BLaER1 (cell line): Measurements from ENCODE around the gene SLU7.

Source experiments
- H3K27ac ChIP-seq: shearing (Covaris generic); formaldehyde crosslinking; 2 replicates; pipeline ENCODE4 v1.8.1; 2022
- H3K27me3 ChIP-seq: shearing (Covaris generic); formaldehyde crosslinking; 2 replicates; pipeline ENCODE4 v1.8.1; 2022
- H3K36me3 ChIP-seq: shearing (Covaris generic); formaldehyde crosslinking; 2 replicates; pipeline ENCODE4 v1.8.1; 2022
- H3K4me1 ChIP-seq: shearing (Covaris generic); formaldehyde crosslinking; 2 replicates; pipeline ENCODE4 v1.8.1; 2022
- H3K4me2 ChIP-seq: shearing (Covaris generic); formaldehyde crosslinking; 2 replicates; pipeline ENCODE4 v1.8.1; 2022
- H3K4me3 ChIP-seq: shearing (Covaris generic); formaldehyde crosslinking; 2 replicates; pipeline ENCODE4 v1.8.1; 2022
- H3K9ac ChIP-seq: shearing (Covaris generic); formaldehyde crosslinking; 2 replicates; pipeline ENCODE4 v1.8.1; 2022
- H3K9me3 ChIP-seq: shearing (Covaris generic); formaldehyde crosslinking; 2 replicates; pipeline ENCODE4 v1.8.1; 2022
- H4K20me1 ChIP-seq: shearing (Covaris generic); formaldehyde crosslinking; 2 replicates; pipeline ENCODE4 v1.8.1; 2022
- Cebpa-rat ChIP-seq: shearing (Covaris generic); IDR thresholded peaks from 2 replicates; pipeline ENCODE4 v1.8.1; 2022

The SLU7 gene

DNA sequence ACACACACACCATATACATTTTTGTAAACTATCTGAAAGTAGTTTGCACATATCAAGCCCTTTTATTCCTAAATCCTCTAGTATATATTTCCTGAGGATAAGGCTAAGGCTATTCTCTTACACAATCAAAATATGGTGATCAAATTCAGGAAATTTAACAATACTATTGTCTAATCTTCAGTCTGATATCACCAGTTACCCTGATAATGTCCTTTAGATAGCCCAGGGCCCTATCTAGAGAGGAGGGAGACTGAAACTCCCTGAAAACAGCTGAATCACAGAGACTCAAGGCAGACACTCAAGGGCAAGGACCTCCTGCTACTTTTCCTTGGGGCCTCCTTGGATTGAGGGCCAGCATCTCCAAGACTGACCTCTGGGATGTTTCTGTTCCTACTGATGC is 33.2 kb upstream of the SLU7 start:
- peaks cover 12% of the 10 kb centered on the region; the same call in 1 of the 2 replicates for H3K9me3 ChIP-seq
- H3K4me2 ChIP-seq: no peak overlapping the region

GRCh38 chr5:160451281-160451680 is 32.4 kb upstream of the SLU7 start:
- H3K36me3 ChIP-seq: no peaks in the 10 kb centered on the region
- no peaks in the 10 kb centered on the region for H3K27me3 ChIP-seq
- no peak overlapping the region for H3K27ac ChIP-seq
- H3K9ac ChIP-seq: no peak overlapping the region
- peaks cover 12% of the 10 kb centered on the region; the same call in 1 of the 2 replicates for H3K9me3 ChIP-seq
- no peak overlapping the region for H3K4me3 ChIP-seq
- no peak overlapping the region for H3K4me2 ChIP-seq
- no peak for TF ChIP-seq Cebpa-rat
- H4K20me1 ChIP-seq: no peaks in the 10 kb centered on the region
- H3K4me1 ChIP-seq: peaks cover 29% of the 10 kb centered on the region

More for the DNA sequence above, 33.2 kb upstream of the SLU7 start:
- H3K4me3 ChIP-seq: no peak overlapping the region
- no peak for TF ChIP-seq Cebpa-rat
- H3K27me3 ChIP-seq: no peaks in the 10 kb centered on the region
- peaks cover 34% of the 10 kb centered on the region for H3K4me1 ChIP-seq
- no peak overlapping the region for H3K27ac ChIP-seq
- H3K36me3 ChIP-seq: no peaks in the 10 kb centered on the region
- H4K20me1 ChIP-seq: no peaks in the 10 kb centered on the region
- no peak overlapping the region for H3K9ac ChIP-seq

DNA sequence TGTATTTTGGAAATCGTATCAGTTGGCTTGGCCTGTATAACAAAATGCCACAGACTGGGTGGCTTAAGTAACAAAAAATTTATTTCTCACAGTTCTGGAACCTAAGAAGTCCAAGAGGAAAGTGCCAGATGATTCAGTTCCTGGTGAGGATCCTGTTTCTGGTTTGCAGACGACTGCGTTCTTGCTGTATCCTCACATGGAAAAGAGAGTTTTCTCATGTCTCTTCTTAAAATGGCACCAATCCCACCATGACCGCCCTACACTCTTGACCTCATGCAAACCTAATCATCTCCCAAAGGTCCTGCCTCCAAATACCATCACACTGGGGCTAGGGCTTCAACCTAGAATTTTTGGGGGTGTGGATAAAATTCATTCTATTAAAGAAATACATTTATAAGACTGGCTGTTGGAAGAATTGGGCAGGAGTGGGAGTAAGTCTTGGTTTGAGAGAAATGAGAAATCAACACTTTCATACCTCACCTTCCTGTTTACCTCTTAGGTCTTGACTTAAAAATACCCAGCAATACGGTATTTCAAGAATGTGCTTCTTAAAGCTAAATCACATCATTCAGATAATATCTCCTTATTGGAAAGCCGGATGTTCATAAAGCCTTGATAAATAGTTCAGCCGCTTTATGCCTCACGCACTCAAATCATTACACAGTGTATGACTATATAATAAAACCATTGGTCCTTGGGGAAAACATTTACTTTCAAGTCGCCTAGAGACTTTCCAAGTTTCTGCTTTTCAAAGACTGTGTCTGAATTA is 31.5 kb upstream of the SLU7 start:
- peak overlapping the region; percentile 6; the same call in 1 of the 2 replicates for H3K4me2 ChIP-seq

DNA sequence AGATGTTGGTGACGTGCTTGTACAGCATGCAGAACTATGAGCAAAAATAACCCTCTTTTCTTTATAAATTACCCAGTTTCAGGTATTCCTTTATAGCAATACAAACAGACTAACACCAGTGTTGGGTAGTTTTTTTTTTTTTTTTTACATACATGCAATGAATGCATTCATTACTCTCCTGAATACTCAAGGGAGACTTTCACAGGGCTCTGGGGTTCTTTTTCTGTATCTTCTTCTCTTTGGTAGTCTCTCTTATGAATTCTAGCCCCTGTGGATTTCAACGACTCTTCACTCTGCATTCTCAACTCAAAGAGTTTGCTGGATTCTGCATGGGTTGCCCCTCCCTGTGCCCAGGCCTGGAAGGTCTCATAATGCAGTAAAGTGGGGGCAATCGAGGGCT is 30.6 kb upstream of the SLU7 start:
- no peak overlapping the region for H3K27ac ChIP-seq
- no peaks in the 10 kb centered on the region for H3K36me3 ChIP-seq
- H3K4me1 ChIP-seq: peaks cover 16% of the 10 kb centered on the region
- H3K9ac ChIP-seq: no peak overlapping the region
- peaks cover 12% of the 10 kb centered on the region; the same call in 1 of the 2 replicates for H3K9me3 ChIP-seq
- no peaks in the 10 kb centered on the region for H4K20me1 ChIP-seq
- no peak for TF ChIP-seq Cebpa-rat
- H3K4me3 ChIP-seq: no peak overlapping the region
- no peak overlapping the region for H3K4me2 ChIP-seq
- H3K27me3 ChIP-seq: no peaks in the 10 kb centered on the region

More for the DNA sequence above, 31.5 kb upstream of the SLU7 start:
- no peak for TF ChIP-seq Cebpa-rat
- no peak overlapping the region for H3K9ac ChIP-seq
- no peaks in the 10 kb centered on the region for H3K27me3 ChIP-seq
- peaks cover 20% of the 10 kb centered on the region for H3K4me1 ChIP-seq
- no peak overlapping the region for H3K27ac ChIP-seq
- no peaks in the 10 kb centered on the region for H3K36me3 ChIP-seq
- H3K4me3 ChIP-seq: no peak overlapping the region
- H4K20me1 ChIP-seq: no peaks in the 10 kb centered on the region
- H3K9me3 ChIP-seq: peaks cover 12% of the 10 kb centered on the region; the same call in 1 of the 2 replicates

DNA sequence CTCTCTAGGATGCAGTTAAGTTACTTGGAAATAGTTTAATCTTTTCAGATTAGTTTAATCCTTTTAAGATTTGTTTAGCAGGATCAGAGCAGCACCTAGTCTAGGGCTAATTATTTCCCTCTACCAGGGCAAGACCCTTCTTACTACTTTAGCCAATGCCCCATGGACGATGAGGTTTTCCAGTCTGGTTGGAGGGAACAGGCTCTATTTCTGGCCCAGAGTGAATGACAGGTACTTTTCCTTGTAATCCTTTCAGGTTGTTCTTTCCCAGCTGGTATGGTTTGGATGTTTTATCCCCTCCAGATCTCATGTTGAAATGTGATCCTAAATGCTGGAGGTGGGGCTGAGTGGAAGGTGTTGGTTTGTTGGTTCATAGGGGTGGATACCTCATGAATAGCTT is 30.0 kb upstream of the SLU7 start:
- peaks cover 16% of the 10 kb centered on the region for H3K4me1 ChIP-seq
- no peak overlapping the region for H3K27ac ChIP-seq
- H3K4me2 ChIP-seq: no peak overlapping the region
- H3K9ac ChIP-seq: no peak overlapping the region
- H3K9me3 ChIP-seq: peaks cover 12% of the 10 kb centered on the region; the same call in 1 of the 2 replicates
- H3K36me3 ChIP-seq: no peaks in the 10 kb centered on the region
- no peak overlapping the region for H3K4me3 ChIP-seq
- no peaks in the 10 kb centered on the region for H4K20me1 ChIP-seq
- TF ChIP-seq Cebpa-rat: no peak
- H3K27me3 ChIP-seq: no peaks in the 10 kb centered on the region

DNA sequence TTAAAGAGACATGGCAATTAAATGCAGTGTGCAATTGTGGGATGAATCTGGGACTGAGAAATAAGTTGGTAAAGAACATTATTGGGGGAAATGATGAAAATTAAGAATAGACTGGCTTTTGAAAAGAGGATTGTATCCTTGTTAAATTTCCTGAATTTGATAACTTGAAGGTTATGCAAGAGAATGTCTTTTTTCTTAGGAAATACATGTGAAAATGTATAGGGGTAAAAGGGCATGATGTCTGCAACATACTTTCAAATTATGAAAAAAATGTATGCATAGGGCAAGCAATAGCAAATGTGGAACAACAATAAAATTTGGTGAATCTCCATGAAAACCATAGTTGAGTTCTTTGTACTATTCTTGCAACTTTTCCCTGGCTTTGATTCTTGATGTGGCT is 26.9 kb upstream of the SLU7 start:
- no peak for TF ChIP-seq Cebpa-rat
- Histone ChIP-seq H3K27ac (no peak overlapping the region), H4K20me1 (no peaks in the 10 kb centered on the region), H3K4me2 (no peak overlapping the region), H3K36me3 (no peaks in the 10 kb centered on the region), H3K4me3 (no peak overlapping the region), H3K9ac (no peak overlapping the region), H3K9me3 (peaks cover 12% of the 10 kb centered on the region; the same call in 1 of the 2 replicates), H3K4me1 (peaks cover 17% of the 10 kb centered on the region), H3K27me3 (no peaks in the 10 kb centered on the region)

- no peaks in the 10 kb centered on the region for H4K20me1 ChIP-seq
- no peak overlapping the region for H3K9ac ChIP-seq
- H3K36me3 ChIP-seq: no peaks in the 10 kb centered on the region
- no peaks in the 10 kb centered on the region for H3K27me3 ChIP-seq
- peaks cover 16% of the 10 kb centered on the region for H3K4me1 ChIP-seq
- H3K4me2 ChIP-seq: no peak overlapping the region
- no peak overlapping the region for H3K27ac ChIP-seq
- no peak for TF ChIP-seq Cebpa-rat
- peaks cover 12% of the 10 kb centered on the region; the same call in 1 of the 2 replicates for H3K9me3 ChIP-seq
- H3K4me3 ChIP-seq: no peak overlapping the region
Measured at GRCh38 chr5:160445132-160445531, 26.3 kb upstream of the SLU7 start.

DNA sequence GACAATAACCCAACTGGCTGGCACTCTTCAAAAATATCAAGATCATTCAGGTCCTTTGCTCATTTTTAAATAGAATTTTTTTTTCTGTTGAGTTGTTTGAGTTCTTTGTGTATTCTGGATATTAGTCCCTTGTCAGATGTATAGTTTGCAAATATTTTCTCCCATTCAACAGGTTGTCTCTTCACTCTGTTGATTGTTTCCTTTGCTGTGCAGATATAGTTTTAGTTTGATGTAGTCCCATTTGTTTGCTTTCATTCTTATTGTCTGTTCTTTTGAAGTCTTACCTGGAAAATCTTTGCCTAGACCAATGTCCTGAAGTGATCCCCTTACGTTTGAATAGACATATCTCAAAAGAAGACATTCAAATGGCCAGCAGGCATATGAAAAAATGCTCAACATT is 25.5 kb upstream of the SLU7 start:
- H3K4me2 ChIP-seq: no peak overlapping the region

GRCh38 chr5:160442824-160443431 is 24.0 kb upstream of the SLU7 start:
- Histone ChIP-seq H3K4me1 (peaks cover 35% of the 10 kb centered on the region), H3K36me3 (no peaks in the 10 kb centered on the region), H4K20me1 (no peaks in the 10 kb centered on the region), H3K9ac (no peak overlapping the region), H3K9me3 (no peaks in the 10 kb centered on the region), H3K27ac (no peak overlapping the region), H3K4me2 (no peak overlapping the region), H3K27me3 (no peaks in the 10 kb centered on the region), H3K4me3 (no peak overlapping the region)
- no peak for TF ChIP-seq Cebpa-rat

More for the DNA sequence above, 25.5 kb upstream of the SLU7 start:
- H3K27ac ChIP-seq: no peak overlapping the region
- H3K4me1 ChIP-seq: peaks cover 22% of the 10 kb centered on the region
- TF ChIP-seq Cebpa-rat: no peak
- peaks cover 12% of the 10 kb centered on the region; the same call in 1 of the 2 replicates for H3K9me3 ChIP-seq
- H3K36me3 ChIP-seq: no peaks in the 10 kb centered on the region
- H4K20me1 ChIP-seq: no peaks in the 10 kb centered on the region
- no peak overlapping the region for H3K9ac ChIP-seq
- no peak overlapping the region for H3K4me3 ChIP-seq
- no peaks in the 10 kb centered on the region for H3K27me3 ChIP-seq

DNA sequence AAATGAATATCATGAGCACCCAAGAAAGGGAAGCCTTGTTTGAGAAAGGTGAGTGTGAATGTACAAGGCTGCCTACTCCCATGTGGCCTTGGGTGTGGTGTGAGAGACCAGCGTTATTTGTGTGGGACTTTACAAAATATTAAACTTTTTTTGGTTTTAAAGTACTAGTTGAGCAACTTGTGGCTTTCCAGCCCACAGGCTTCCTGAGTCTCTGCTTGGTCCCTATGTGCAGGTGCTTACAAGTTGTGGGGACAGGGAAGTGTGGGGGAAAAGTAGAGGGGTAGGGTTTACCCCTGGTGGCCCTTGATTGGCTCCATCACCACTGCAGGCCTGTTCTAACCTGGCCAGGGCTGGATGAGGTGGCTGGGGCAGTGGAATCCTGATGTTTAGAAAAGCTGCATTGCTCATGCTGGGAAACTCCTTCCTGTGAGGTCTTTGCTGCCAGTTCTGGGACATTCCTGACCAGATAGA is 22.5 kb upstream of the SLU7 start:
- no peak overlapping the region for H3K4me3 ChIP-seq
- no peaks in the 10 kb centered on the region for H3K36me3 ChIP-seq
- peak overlapping the region; percentile 59 for H3K4me2 ChIP-seq
- no peak for TF ChIP-seq Cebpa-rat
- H4K20me1 ChIP-seq: no peaks in the 10 kb centered on the region
- no peak overlapping the region for H3K27ac ChIP-seq
- no peaks in the 10 kb centered on the region for H3K27me3 ChIP-seq
- H3K9me3 ChIP-seq: no peaks in the 10 kb centered on the region
- H3K9ac ChIP-seq: no peak overlapping the region
- H3K4me1 ChIP-seq: peaks cover 48% of the 10 kb centered on the region
